ENCODE results near the gene TLX3.

Gene TLX3

GRCh38 chr5:171321447-171321846, 12.4 kb downstream of the TLX3 start:
- TF ChIP-seq, protein P1, sequence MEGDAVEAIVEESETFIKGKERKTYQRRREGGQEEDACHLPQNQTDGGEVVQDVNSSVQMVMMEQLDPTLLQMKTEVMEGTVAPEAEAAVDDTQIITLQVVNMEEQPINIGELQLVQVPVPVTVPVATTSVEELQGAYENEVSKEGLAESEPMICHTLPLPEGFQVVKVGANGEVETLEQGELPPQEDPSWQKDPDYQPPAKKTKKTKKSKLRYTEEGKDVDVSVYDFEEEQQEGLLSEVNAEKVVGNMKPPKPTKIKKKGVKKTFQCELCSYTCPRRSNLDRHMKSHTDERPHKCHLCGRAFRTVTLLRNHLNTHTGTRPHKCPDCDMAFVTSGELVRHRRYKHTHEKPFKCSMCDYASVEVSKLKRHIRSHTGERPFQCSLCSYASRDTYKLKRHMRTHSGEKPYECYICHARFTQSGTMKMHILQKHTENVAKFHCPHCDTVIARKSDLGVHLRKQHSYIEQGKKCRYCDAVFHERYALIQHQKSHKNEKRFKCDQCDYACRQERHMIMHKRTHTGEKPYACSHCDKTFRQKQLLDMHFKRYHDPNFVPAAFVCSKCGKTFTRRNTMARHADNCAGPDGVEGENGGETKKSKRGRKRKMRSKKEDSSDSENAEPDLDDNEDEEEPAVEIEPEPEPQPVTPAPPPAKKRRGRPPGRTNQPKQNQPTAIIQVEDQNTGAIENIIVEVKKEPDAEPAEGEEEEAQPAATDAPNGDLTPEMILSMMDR (IDR thresholded peaks at IDR 0.05; ENCODE audit: borderline replicate concordance, control extremely low read depth, extremely low read depth, insufficient read depth, missing control alignments), result no peak
- DNase-seq (ENCODE audit: low spot score), result no peak
- in situ Hi-C loops (cut with MboI; ENCODE audit: low sequenced_read_pairs, unreplicated experiment), result no loop called here

DNA sequence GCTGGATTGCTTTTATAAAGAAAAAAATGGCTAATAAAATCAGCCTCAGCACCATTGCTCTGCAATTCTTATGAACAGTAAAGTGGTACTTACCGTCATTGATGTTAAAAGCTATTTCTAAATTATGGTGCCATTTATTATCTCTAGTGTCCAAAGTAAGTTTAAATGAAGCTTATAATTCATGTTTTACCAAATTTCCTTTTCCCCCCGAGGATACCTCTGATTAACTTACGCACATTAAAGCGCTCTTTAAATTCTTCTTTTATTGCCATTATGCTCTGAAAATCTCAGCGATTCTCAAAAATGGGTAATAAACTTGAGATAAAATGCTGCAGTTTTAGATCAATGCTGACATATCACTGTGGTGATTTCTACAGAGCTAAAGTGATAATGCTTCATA, 13.5 kb downstream of the TLX3 start:
- in situ Hi-C loops (cut with MboI; ENCODE audit: low sequenced_read_pairs, unreplicated experiment), result no loop called here
- DNase-seq (ENCODE audit: low spot score), result no peak
- TF ChIP-seq, protein P1 (IDR thresholded peaks at IDR 0.05; ENCODE audit: borderline replicate concordance, control extremely low read depth, extremely low read depth, insufficient read depth, missing control alignments), result no peak

DNA sequence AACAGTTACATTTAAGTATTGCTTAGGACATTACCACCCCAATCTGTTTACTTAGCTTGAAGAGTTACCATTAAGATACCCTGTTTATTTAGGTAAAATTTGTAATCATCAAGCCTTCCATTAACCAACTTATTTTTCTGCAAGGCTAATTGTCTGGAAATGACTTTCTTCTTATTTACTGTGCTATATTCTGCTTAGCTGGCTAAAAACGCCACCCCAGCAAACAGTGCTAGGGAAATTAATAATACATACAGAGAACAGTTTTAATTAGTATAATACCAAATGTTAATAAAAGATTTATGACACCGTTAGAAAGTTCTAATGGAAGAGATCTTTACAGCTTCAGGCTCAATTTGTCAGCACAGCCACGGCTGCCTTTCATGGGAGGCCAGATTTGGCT, 14.0 kb downstream of the TLX3 start:
- in situ Hi-C loops (cut with MboI; ENCODE audit: low sequenced_read_pairs, unreplicated experiment), result no loop called here
- no peak for DNase-seq (ENCODE audit: low spot score)
- TF ChIP-seq, protein P1 (IDR thresholded peaks at IDR 0.05; ENCODE audit: borderline replicate concordance, control extremely low read depth, extremely low read depth, insufficient read depth, missing control alignments), result no peak

- TF ChIP-seq, protein P1 (IDR thresholded peaks at IDR 0.05; ENCODE audit: borderline replicate concordance, control extremely low read depth, extremely low read depth, insufficient read depth, missing control alignments), result no peak
- DNase-seq (ENCODE audit: low spot score), result no peak
- in situ Hi-C loops (cut with MboI; ENCODE audit: low sequenced_read_pairs, unreplicated experiment), result no loop called here
Observed at GRCh38 chr5:171323806-171324632, 15.0 kb downstream of the TLX3 start.

GRCh38 chr5:171330021-171330420, 21.0 kb downstream of the TLX3 start:
- TF ChIP-seq, protein P1 (IDR thresholded peaks at IDR 0.05; ENCODE audit: borderline replicate concordance, control extremely low read depth, extremely low read depth, insufficient read depth, missing control alignments), result no peak
- DNase-seq (ENCODE audit: low spot score), result no peak
- in situ Hi-C loops (cut with MboI; ENCODE audit: low sequenced_read_pairs, unreplicated experiment), result loop anchor here (25.0 kb wide), 1 partner anchor 593 kb away; no protein-coding TSS in a partner anchor

GRCh38 chr5:171335616-171336015, 26.6 kb downstream of the TLX3 start:
- TF ChIP-seq, protein P1 (IDR thresholded peaks at IDR 0.05; ENCODE audit: borderline replicate concordance, control extremely low read depth, extremely low read depth, insufficient read depth, missing control alignments), result no peak
- DNase-seq (ENCODE audit: low spot score), result no peak
- in situ Hi-C loops (cut with MboI; ENCODE audit: low sequenced_read_pairs, unreplicated experiment), result loop anchor here (25.0 kb wide), 1 partner anchor 598 kb away; no protein-coding TSS in a partner anchor
